Tibial artery (tissue), 4 donors: ENCODE results near the gene ZFYVE26.
"Not testable (repeated sequence)": the region's sequence is repeated elsewhere in the genome, so short reads cannot be mapped to it uniquely, and the experiment has no call there.

ENCODE experiments used
- DNase-seq, 2 donors: peaks; one replicate each; pipeline ENCODE4 v3.0.0-alpha.2; 2019
- H3K27ac ChIP-seq, 2 donors: fragments of 200-600 bp; sonication (generic) in 1 of 2; 1 replicate in 1 of 2; 2 replicates in 1 of 2; pipeline ENCODE4 v1.5.1; 2018 to 2019; ENCODE audit warnings: mild to moderate bottlenecking in 1 of 2
- H3K27me3 ChIP-seq, 2 donors: fragments of 200-600 bp; sonication (generic) in 1 of 2; one replicate each; pipeline versions ENCODE4 v1.5.1 to v1.6.0; 2016 to 2019
- H3K36me3 ChIP-seq, 3 donors: fragments of 200-600 bp; sonication (generic) in 2 of 3; one replicate each; pipeline ENCODE4 v1.5.1; 2016 to 2019; ENCODE audit warnings: mild to moderate bottlenecking in 2 of 3
- H3K4me1 ChIP-seq, 4 donors: fragments of 200-600 bp; sonication (generic) in 2 of 4; 1 replicate in 3 of 4; 2 replicates in 1 of 4; pipeline ENCODE4 v1.5.1; 2016 to 2019
- H3K4me3 ChIP-seq, 2 donors: fragments of 200-600 bp; sonication (generic) in 1 of 2; 1 replicate in 1 of 2; 2 replicates in 1 of 2; pipeline ENCODE4 v1.5.1; 2018 to 2019; ENCODE audit warnings: mild to moderate bottlenecking in 2 of 2
- H3K9me3 ChIP-seq, 3 donors: fragments of 200-600 bp; sonication (generic) in 1 of 3; one replicate each; pipeline ENCODE4 v1.5.1; 2016 to 2019
- intact Hi-C: fragments of 100-400 bp; cut with DNase I; formaldehyde crosslinking; loops from one replicate; pipeline ENCODE4 v1.15.0; 2023; ENCODE audit warnings: low total_unique reads
- TF ChIP-seq, protein P1 (sequence below), 2 experiments: fragments of 200-600 bp in 1 of 2; fragments of 450-650 bp in 1 of 2; IDR thresholded peaks; one replicate each; pipeline ENCODE4 v1.5.1; 2017 to 2019; ENCODE audit warnings: antibody characterized with exemption in 2 of 2, mild to moderate bottlenecking in 1 of 2, moderate library complexity in 1 of 2

The ZFYVE26 gene

GRCh38 chr14:67820428-67820971 is 4.1 kb upstream of the ZFYVE26 start:
- no peaks in the 10 kb centered on the region for H3K9me3 ChIP-seq
- TF ChIP-seq, protein P1, sequence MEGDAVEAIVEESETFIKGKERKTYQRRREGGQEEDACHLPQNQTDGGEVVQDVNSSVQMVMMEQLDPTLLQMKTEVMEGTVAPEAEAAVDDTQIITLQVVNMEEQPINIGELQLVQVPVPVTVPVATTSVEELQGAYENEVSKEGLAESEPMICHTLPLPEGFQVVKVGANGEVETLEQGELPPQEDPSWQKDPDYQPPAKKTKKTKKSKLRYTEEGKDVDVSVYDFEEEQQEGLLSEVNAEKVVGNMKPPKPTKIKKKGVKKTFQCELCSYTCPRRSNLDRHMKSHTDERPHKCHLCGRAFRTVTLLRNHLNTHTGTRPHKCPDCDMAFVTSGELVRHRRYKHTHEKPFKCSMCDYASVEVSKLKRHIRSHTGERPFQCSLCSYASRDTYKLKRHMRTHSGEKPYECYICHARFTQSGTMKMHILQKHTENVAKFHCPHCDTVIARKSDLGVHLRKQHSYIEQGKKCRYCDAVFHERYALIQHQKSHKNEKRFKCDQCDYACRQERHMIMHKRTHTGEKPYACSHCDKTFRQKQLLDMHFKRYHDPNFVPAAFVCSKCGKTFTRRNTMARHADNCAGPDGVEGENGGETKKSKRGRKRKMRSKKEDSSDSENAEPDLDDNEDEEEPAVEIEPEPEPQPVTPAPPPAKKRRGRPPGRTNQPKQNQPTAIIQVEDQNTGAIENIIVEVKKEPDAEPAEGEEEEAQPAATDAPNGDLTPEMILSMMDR (IDR thresholded peaks at IDR 0.05): no peak
- DNase-seq: no peak
- peaks cover 3 to 6% (median 3%) of the 10 kb centered on the region in 3 donors for H3K36me3 ChIP-seq
- peaks cover 0 to 24% (median 13%) of the 10 kb centered on the region in 4 donors for H3K4me1 ChIP-seq
- H3K27ac ChIP-seq: peak overlapping the region in 1 of 2 donors; percentile 40
- peak overlapping the region; percentile 64 to 76 for H3K4me3 ChIP-seq
- no peaks in the 10 kb centered on the region for H3K27me3 ChIP-seq
- intact Hi-C loops: no loop called here

DNA sequence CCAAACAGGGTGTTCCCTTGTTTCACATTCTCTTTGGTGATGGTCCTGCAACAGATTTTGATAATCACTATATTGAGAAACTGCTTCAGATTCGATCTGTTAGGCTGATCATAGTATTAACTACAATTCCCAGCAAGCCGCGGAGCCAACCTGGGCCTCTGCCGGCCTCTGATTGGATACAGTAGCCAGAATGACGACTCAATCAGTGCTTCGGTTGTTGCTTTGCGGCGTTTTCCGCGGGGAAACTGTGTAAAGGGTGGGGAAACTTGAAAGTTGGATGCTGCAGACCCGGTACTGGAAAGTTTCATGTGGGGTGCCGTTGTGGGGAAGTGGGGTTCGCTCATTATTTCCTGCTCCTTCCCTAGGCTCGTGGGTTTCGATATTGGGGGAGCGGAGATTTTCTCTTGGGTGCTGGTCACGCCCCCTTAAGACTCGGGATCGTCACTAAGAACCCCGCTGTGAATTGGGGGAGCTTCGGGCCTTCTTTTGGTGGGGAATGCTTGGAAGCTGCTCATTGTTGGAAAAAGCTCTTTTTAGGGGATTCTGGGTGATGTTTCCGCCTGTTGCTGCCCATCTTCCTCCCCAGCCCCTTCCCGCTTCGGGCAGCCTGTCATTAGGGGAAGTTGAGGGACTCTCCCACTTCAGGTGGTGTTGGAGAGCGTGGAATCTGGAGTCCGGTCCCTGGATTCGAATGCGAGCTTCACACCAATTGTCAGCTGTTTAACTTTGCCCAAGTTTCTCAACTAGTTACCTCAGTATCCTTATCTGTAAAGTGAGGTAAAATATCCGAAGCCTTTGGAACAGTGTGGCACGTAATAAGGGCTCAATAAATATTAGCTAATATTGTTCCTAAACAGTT is 3.4 kb upstream of the ZFYVE26 start, which contains the start of gene RAD51B:
Gene RAD51B (plus strand): TSS at position 217 of the 859 bp plus-strand sequence.
- Histone ChIP-seq H3K4me3 (peak within 1 kb of the TSS; percentile 64 to 76), H3K9me3 (no peaks in the 10 kb centered on the region), H3K27ac (peak within 1 kb of the TSS; percentile 34 to 40), H3K36me3 (peaks cover 0 to 3% (median 0%) of the 10 kb centered on the region in 3 donors), H3K27me3 (no peaks in the 10 kb centered on the region), H3K4me1 (peaks cover 0 to 30% (median 20%) of the 10 kb centered on the region in 4 donors)
- peak; percentile 88 to 90 for DNase-seq
- intact Hi-C loops: no loop called here
- TF ChIP-seq, protein P1 (IDR thresholded peaks at IDR 0.05): no peak

DNA sequence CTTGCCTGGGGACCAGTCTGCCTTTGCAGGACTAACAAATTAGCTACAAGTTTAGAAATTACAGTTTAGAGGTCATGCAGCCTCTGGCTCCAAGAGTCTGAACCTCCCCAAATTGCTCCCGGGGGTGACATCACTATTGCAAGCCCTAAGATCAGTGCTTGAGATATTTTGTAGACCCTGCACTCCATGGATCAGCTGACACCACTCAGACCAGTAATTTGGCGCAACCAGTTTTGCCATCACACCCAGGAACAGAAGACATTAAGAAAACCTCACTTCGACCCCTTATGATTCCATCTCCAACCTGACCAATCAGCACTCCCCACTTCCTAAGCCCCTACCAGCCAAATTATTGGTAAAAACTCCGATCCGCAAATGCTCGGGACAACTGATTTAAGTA is 2.1 kb upstream of the ZFYVE26 start:
- H3K9me3 ChIP-seq, H3K36me3 ChIP-seq, H3K4me3 ChIP-seq, H3K27me3 ChIP-seq, H3K27ac ChIP-seq, DNase-seq, intact Hi-C loops: not testable (repeated sequence)
- peaks cover 0 to 36% (median 22%) of the 10 kb centered on the region in 4 donors for H3K4me1 ChIP-seq

DNA sequence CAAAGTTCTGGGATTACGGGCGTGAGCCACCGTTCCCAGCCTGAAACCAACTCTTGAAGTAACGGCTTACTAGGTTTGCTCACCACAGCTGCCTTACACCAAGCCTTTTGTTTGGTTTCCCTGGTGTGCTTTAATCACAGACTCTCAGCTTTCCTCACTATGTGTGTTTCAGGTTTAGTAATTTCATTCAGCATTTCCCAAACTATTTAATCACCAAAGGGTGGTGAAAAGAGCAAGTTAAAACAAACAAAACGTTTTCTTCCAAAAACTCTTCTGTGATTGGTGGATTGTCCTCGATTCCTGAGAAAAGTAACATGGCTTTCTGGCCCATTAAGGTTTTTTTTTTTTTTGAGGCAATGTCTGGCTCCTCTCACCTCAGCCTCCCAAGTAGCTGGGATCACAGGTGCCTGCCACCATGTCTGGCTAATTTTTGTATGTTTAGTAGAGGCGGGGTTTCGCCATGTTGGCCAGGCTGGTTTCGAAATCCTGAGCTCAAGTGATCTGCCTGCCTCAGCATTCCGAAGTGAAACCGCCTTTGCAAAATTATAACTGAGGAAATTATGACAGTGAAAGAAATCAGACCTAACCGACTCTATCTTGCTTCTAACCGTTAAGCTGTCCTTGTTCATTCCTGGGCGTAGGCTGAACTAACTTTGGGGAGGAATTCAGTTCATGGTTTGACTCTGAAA is 1.5 kb upstream of the ZFYVE26 start:
- Histone ChIP-seq H3K27ac (no peak overlapping the region), H3K4me1 (peaks cover 0 to 36% (median 22%) of the 10 kb centered on the region in 4 donors), H3K27me3 (no peaks in the 10 kb centered on the region), H3K9me3 (no peaks in the 10 kb centered on the region), H3K4me3 (no peak overlapping the region), H3K36me3 (peaks cover 3 to 12% (median 7%) of the 10 kb centered on the region in 3 donors)
- TF ChIP-seq, protein P1 (IDR thresholded peaks at IDR 0.05): no peak
- intact Hi-C loops: no loop called here
- no peak for DNase-seq

- TF ChIP-seq, protein P1 (IDR thresholded peaks at IDR 0.05): no peak
- Histone ChIP-seq H3K4me3 (peak overlapping the region; percentile 75 to 77), H3K36me3 (peaks cover 15 to 21% (median 18%) of the 10 kb centered on the region in 3 donors), H3K9me3 (no peaks in the 10 kb centered on the region), H3K27me3 (no peaks in the 10 kb centered on the region), H3K4me1 (peaks cover 0 to 36% (median 22%) of the 10 kb centered on the region in 4 donors), H3K27ac (peak overlapping the region; percentile 78 to 79)
- DNase-seq: no peak
- intact Hi-C loops: no loop called here
These were observed 691 bp downstream of the ZFYVE26 start for GRCh38 chr14:67815573-67816225.
